ENCODE data around the gene ZNF212. TPM values are rescaled to one million over a fixed set of nuclear protein-coding genes. Genes with fewer than 3 reads are reported as not detected.

The ZNF212 gene
- total and polyA plus RNA-seq, 2 donors (not counting 3 experiments of a cell fraction or from before 2014, with no cell fraction given), result 3.6 to 9.0 TPM

DNA sequence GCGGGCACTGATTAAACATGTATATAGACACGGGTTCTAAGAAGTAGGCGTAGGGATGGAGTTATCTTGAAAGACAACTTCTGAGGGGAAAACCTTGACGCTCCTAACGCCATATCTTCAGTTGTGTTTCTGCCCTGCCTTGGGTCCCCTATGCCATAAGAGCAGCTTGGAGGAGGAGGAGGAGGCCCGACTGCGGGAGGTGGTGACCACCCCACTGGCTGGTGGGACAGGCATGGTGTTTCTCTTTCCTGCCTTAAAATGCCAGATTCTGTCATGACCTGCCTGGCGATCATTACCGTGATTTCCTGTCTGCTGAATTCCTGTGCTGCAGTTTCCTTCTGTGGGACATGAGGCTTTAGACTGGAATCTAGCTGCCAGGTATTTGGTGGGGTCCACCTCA lies 38.4 kb downstream of the ZNF212 start:
- no peaks in the 10 kb centered on the region for H3K27me3 ChIP-seq (ENCODE audit: control insufficient read depth in 2 of 2, insufficient read depth in 2 of 2, low read length in 2 of 2)
- ChIA-PET CTCF (no interaction called here), POLR2A (no interaction called here)
- H3K9me1 ChIP-seq (replicated peaks; ENCODE audit: control insufficient read depth, extremely low read depth, insufficient read depth, low read length), result no peaks in the 10 kb centered on the region
- no peaks in the 10 kb centered on the region for H3K4me1 ChIP-seq (ENCODE audit: control insufficient read depth, extremely low read depth, insufficient read depth, low read length)
- no peak overlapping the region for H3K27ac ChIP-seq (ENCODE audit: insufficient read depth, low read depth, low read length)
- no peaks in the 10 kb centered on the region for H4K20me1 ChIP-seq (replicated peaks; ENCODE audit: control insufficient read depth, extremely low read depth, insufficient read depth, low read length)
- TF ChIP-seq POLR2A (IDR thresholded peaks at IDR 0.05; ENCODE audit: low read depth, low read length) (no peak), MYC (IDR thresholded peaks at IDR 0.05; ENCODE audit: low read depth, low read length) (no peak), FOS (IDR thresholded peaks at IDR 0.05; ENCODE audit: borderline replicate concordance, insufficient read depth, low read length) (no peak), JUN (IDR thresholded peaks at IDR 0.05; ENCODE audit: borderline replicate concordance, insufficient read depth, insufficient read length, low read depth) (no peak), EZH2 (IDR thresholded peaks at IDR 0.05; ENCODE audit: borderline replicate concordance, low read depth, low read length, severe bottlenecking) (no peak), POLR2AphosphoS5 (IDR thresholded peaks at IDR 0.05; ENCODE audit: insufficient read depth, low read depth, low read length) (no peak), GATA2 (IDR thresholded peaks at IDR 0.05; ENCODE audit: insufficient read depth, insufficient read length, low read depth, low read length) (no peak)
- TF ChIP-seq, protein P1, sequence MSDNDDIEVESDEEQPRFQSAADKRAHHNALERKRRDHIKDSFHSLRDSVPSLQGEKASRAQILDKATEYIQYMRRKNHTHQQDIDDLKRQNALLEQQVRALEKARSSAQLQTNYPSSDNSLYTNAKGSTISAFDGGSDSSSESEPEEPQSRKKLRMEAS (IDR thresholded peaks at IDR 0.05; ENCODE audit: insufficient read depth, insufficient read length), result no peak
- TF ChIP-seq, protein P2, sequence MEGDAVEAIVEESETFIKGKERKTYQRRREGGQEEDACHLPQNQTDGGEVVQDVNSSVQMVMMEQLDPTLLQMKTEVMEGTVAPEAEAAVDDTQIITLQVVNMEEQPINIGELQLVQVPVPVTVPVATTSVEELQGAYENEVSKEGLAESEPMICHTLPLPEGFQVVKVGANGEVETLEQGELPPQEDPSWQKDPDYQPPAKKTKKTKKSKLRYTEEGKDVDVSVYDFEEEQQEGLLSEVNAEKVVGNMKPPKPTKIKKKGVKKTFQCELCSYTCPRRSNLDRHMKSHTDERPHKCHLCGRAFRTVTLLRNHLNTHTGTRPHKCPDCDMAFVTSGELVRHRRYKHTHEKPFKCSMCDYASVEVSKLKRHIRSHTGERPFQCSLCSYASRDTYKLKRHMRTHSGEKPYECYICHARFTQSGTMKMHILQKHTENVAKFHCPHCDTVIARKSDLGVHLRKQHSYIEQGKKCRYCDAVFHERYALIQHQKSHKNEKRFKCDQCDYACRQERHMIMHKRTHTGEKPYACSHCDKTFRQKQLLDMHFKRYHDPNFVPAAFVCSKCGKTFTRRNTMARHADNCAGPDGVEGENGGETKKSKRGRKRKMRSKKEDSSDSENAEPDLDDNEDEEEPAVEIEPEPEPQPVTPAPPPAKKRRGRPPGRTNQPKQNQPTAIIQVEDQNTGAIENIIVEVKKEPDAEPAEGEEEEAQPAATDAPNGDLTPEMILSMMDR (IDR thresholded peaks at IDR 0.05; ENCODE audit: extremely low read depth in 1 of 2, insufficient read depth in 1 of 2, low read depth in 1 of 2, low read length in 2 of 2), result no peak
- H3K79me2 ChIP-seq (ENCODE audit: control insufficient read depth, insufficient read depth, low read length), result no peaks in the 10 kb centered on the region
- H3K9ac ChIP-seq (replicated peaks; ENCODE audit: extremely low read depth, insufficient read depth, low read length), result no peak overlapping the region
- no peak overlapping the region for H3K4me3 ChIP-seq (replicated peaks in 1 of 3; ENCODE audit: insufficient read depth in 1 of 3, low read depth in 1 of 3, low read length in 3 of 3)
- DNase-seq (ENCODE audit: low read depth, low spot score) (no peak), FAIRE-seq (no peak)
- H3K4me2 ChIP-seq (ENCODE audit: insufficient read depth, low read length), result no peak overlapping the region
- dilution Hi-C loops (cut with MboI; ENCODE audit: extremely low pct_ligation_motif_present, low sequenced_read_pairs), result no loop called here
- no peak overlapping the region for H2AFZ ChIP-seq (ENCODE audit: low read depth, low read length)
- no peaks in the 10 kb centered on the region for H3K9me3 ChIP-seq (replicated peaks; ENCODE audit: control insufficient read depth, insufficient read depth, low read length)
- peaks cover 2 to 8% of the 10 kb centered on the region in 2 experiments for H3K36me3 ChIP-seq (ENCODE audit: control insufficient read depth in 2 of 2, extremely low read depth in 1 of 2, insufficient read depth in 2 of 2, low read length in 2 of 2)
- BruUV-seq (replicated peaks), result no TSS peak
- intact Hi-C loops (cut with micrococcal nuclease), result no loop called here
